Esophagus (tissue), 2 donors: ENCODE data around the gene GRB7. TPM values are rescaled to one million over a fixed set of nuclear protein-coding genes. Genes with fewer than 3 reads are reported as not detected.

Experiments used
- H3K27ac ChIP-seq, 2 donors: one replicate each; pipeline ENCODE4 v1.5.1; 2013; ENCODE audit warnings: low read depth in 2 of 2, mild to moderate bottlenecking in 2 of 2, inconsistent platforms in 1 of 2, low read length in 1 of 2, moderate library complexity in 1 of 2
- H3K27me3 ChIP-seq, 2 donors: one replicate each; pipeline ENCODE4 v1.6.1; 2013; ENCODE audit warnings: low read length in 2 of 2, control low read depth in 1 of 2, mild to moderate bottlenecking in 1 of 2; ENCODE audit not compliant: insufficient read depth in 2 of 2, control insufficient read depth in 1 of 2
- H3K36me3 ChIP-seq, 2 donors: one replicate each; pipeline ENCODE4 v1.6.1; 2013; ENCODE audit warnings: low read length in 1 of 2; ENCODE audit not compliant: control insufficient read depth in 2 of 2, insufficient read depth in 2 of 2
- H3K4me1 ChIP-seq, 2 donors: one replicate each; pipeline ENCODE4 v1.6.1; 2013; ENCODE audit warnings: low read length in 1 of 2; ENCODE audit not compliant: control insufficient read depth in 2 of 2, insufficient read depth in 2 of 2
- H3K4me3 ChIP-seq, 2 donors: one replicate each; pipeline ENCODE4 v1.5.1; 2013; ENCODE audit warnings: low read length in 2 of 2, mild to moderate bottlenecking in 2 of 2, low read depth in 1 of 2, moderate library complexity in 1 of 2
- H3K9me3 ChIP-seq, 2 donors: one replicate each; pipeline ENCODE4 v1.6.1; 2013; ENCODE audit warnings: mild to moderate bottlenecking in 2 of 2, low read depth in 1 of 2, low read length in 1 of 2, moderate library complexity in 1 of 2; ENCODE audit not compliant: control insufficient read depth in 2 of 2, insufficient read depth in 1 of 2
- WGBS, 2 donors: extraction: QIAGEN DNeasy Blood & Tissue Kit; methylation state at CpG; one replicate each; pipeline ENCODE4 v1.1.7; 2013; 5-methylcytosine and 5-hydroxymethylcytosine counted together
- polyA plus RNA-seq, 2 donors: library from polyadenylated mRNA; stranded (reverse); fragments of 200-250 nt; gene quantifications; one replicate each; pipeline ENCODE4 v1.2.3, GENCODE V29; 2013
- donor health status: healthy with polysubstance abuse.
- donor health status: Bipolar disorder and iron deficiency.

Gene GRB7
- polyA plus RNA-seq, 2 donors: 43.7 to 55.0 TPM

DNA sequence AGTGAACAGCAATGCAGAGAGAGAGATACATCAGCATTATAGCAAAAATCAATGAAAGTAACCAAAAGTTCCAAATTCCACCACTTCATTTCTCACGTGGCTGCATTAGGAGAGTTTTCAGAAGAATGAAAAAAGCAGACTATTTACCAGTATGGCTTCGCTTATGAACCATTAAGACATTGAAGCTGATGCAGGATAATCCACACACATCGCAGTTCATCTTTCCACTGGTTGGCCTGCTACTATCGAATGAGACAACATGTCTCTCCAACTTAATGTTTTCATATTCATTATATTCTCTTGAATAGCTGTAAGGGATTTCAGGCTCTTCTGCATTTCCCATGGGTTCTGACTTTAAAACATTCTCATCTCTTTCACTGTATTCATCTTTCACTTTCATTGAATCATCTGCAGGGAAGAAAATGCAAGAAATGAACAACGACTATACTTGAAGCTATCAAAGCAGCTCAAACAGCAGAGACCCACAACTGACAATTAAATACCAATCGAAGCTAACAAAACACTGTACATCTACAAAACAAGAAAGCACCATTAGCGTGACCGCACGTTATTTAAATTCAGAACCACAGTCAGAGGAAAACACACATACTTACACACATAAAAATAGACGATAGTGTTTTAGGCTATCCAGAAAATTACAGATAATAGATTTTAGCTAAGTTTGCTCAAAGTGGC lies 54.9 kb downstream of the GRB7 start:
- 76 to 80% methylated on average over 10 of the region's 10 CpGs for WGBS, 2 donors
- Histone ChIP-seq H3K36me3 (no peaks in the 10 kb centered on the region), H3K27ac (no peak overlapping the region), H3K4me3 (no peak overlapping the region), H3K9me3 (no peaks in the 10 kb centered on the region), H3K27me3 (no peaks in the 10 kb centered on the region), H3K4me1 (no peaks in the 10 kb centered on the region)

GRCh38 chr17:39793301-39793872 lies 55.6 kb downstream of the GRB7 start:
- H3K4me1 ChIP-seq: no peaks in the 10 kb centered on the region
- 55 to 64% methylated on average over 3 of the region's 3 CpGs for WGBS, 2 donors
- no peaks in the 10 kb centered on the region for H3K36me3 ChIP-seq
- H3K9me3 ChIP-seq: no peaks in the 10 kb centered on the region
- H3K27ac ChIP-seq: no peak overlapping the region
- H3K4me3 ChIP-seq: no peak overlapping the region
- H3K27me3 ChIP-seq: no peaks in the 10 kb centered on the region

DNA sequence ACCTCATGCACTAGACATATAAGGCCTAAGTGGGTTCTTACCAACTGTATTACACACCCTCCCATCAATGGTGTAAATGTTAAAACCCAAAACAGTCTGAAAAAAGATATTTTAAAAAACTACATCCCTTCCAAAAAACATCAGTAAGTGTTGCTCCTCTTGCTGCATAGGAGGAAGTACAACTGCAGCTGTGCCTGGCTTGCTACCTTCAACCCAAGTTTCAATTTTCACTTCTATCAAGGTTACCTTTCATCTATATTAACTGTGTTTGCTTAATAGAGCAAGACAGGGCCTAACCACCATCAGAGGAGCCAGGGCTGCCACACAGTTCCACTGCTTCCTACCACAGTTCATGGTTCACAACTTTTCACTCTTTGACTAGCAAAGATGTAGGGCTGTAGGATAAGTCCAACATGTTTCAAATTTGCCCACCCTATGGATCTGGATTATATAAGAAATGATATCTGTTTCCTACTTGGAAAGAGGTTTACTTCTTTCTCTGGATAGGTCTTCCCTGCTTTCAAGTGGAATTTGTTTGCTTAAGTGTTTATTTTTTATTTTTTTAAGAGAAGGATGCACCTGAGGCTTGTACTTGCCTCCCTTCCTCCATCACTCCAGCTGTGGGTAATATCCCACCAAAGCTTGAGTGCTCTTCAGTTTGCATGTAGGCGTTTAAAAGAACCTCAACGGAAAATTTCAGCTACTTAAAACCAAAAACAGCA lies 56.7 kb downstream of the GRB7 start:
- Histone ChIP-seq H3K4me1 (no peaks in the 10 kb centered on the region), H3K27me3 (no peaks in the 10 kb centered on the region), H3K36me3 (no peaks in the 10 kb centered on the region), H3K4me3 (no peak overlapping the region), H3K9me3 (no peaks in the 10 kb centered on the region), H3K27ac (no peak overlapping the region)
- 79 to 84% methylated on average over 2 of the region's 2 CpGs for WGBS, 2 donors

Other genes starting within 250 kb of the GRB7 start
- under 1 TPM in 1 of 2 donors, not detected in 1; 0.02 TPM for gene NEUROD2, start 130.0 kb upstream of the GRB7 start, polyA plus RNA-seq
- gene PPP1R1B, start 111.0 kb upstream of the GRB7 start, polyA plus RNA-seq: 1 to 10 TPM in 1 of 2 donors, under 1 TPM in 1; 0.43 to 1.2 TPM
- 10 to 100 TPM; 44.6 to 44.9 TPM for gene STARD3, start 100.8 kb upstream of the GRB7 start, polyA plus RNA-seq
- under 1 TPM; 0.78 to 0.88 TPM for gene TCAP, start 72.6 kb upstream of the GRB7 start, polyA plus RNA-seq
- 1 to 10 TPM; 1.8 to 2.2 TPM for gene PNMT, start 69.5 kb upstream of the GRB7 start, polyA plus RNA-seq
- gene PGAP3, start 49.9 kb upstream of the GRB7 start, polyA plus RNA-seq: 10 to 100 TPM; 28.8 to 40.0 TPM
- 10 to 100 TPM; 68.4 to 98.1 TPM for gene ERBB2, start 37.9 kb upstream of the GRB7 start, polyA plus RNA-seq
- 10 to 100 TPM; 57.5 to 98.6 TPM for gene MIEN1, start 7.4 kb upstream of the GRB7 start, polyA plus RNA-seq
- gene IKZF3, start 126.4 kb downstream of the GRB7 start, polyA plus RNA-seq: under 1 TPM; 0.52 to 0.84 TPM
- gene ZPBP2, start 130.3 kb downstream of the GRB7 start, polyA plus RNA-seq: not detected
- 1 to 10 TPM; 3.1 to 7.7 TPM for gene GSDMB, start 180.7 kb downstream of the GRB7 start, polyA plus RNA-seq
- 10 to 100 TPM; 21.8 to 23.0 TPM for gene ORMDL3, start 189.7 kb downstream of the GRB7 start, polyA plus RNA-seq
- not detected for gene LRRC3C, start 189.8 kb downstream of the GRB7 start, polyA plus RNA-seq
- under 1 TPM; 0.59 to 0.98 TPM for gene GSDMA, start 225.1 kb downstream of the GRB7 start, polyA plus RNA-seq
- gene PSMD3, start 242.9 kb downstream of the GRB7 start, polyA plus RNA-seq: 10 to 100 TPM; 48.9 to 79.6 TPM